Measurements from ENCODE around the gene DLL1. TPM values are rescaled to one million over a fixed set of nuclear protein-coding genes. Genes with fewer than 3 reads are reported as not detected.
A peak's percentile ranks its signal among the peaks of the same experiment; 100 is the strongest.

Gene DLL1
- polyA plus RNA-seq, 2 of the 4 experiments (the other 2 are of a cell fraction), result 0.05 to 0.15 TPM

DNA sequence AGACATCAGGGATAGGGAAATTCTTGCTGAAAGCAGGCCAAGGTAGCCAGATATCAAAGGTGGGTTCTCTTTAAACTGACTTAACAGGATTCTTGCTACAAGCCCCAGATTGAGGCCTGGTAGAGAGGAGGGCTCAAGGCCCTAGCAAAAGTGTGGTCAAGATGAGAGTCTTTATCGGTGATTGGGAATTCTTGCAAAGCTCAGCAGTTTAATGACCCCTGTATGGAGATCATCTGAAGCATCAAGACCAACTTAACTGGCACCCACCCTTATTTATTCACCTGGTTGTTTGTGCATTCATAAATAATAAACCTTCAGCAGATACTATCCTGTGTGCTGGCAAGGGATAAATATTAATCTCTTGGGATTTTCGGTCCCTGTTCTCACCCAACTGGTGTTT, 22.0 kb upstream of the DLL1 start:
- H3K4me1 ChIP-seq, result peaks cover 10% of the 10 kb centered on the region; the same call in 1 of the 3 replicates
- H3K4me2 ChIP-seq, result no peak overlapping the region
- ATAC-seq (no peak), FAIRE-seq (no peak), DNase-seq (ENCODE audit: low read depth in 1 of 2, low spot score in 1 of 2) (no peak)
- H3K9me3 ChIP-seq, result no peaks in the 10 kb centered on the region
- no peak overlapping the region for H3K27ac ChIP-seq
- POLR2A ChIA-PET, result no interaction called here
- CTCF ChIA-PET, result no interaction called here
- no peak overlapping the region for H3K4me3 ChIP-seq
- TF ChIP-seq RNF2 (IDR thresholded peaks at IDR 0.05; ENCODE audit: borderline replicate concordance, low read depth) (no peak), MAFK (IDR thresholded peaks at IDR 0.05; ENCODE audit: partially characterized antibody) (peak; percentile 47)
- 96% methylated on average over 2 of the region's 2 CpGs for WGBS (ENCODE audit: missing lambda C conversion rate)

DNA sequence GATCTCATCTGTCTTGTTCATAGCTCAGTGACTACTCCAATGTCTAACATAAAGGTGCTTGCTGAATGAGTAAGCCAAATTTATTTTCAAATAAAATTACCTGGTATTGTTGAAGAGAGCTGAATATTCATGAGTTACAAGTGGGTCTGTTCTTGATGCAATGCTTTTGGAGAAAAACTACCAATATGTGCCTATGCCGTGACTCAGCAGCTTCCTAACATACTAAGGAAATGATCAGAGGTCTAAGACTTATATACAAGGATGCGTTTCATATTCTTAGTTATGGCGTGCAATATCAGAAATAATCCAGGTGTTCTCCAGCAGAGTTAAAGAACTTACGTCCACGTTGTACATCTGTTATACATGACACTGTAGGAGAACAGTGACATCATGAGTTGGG, 20.8 kb upstream of the DLL1 start:
- POLR2A ChIA-PET, result no interaction called here
- Histone ChIP-seq H3K4me3 (no peak overlapping the region), H3K4me2 (no peak overlapping the region), H3K27ac (no peak overlapping the region), H3K9me3 (no peaks in the 10 kb centered on the region), H3K4me1 (peaks cover 10% of the 10 kb centered on the region; the same call in 1 of the 3 replicates)
- WGBS (ENCODE audit: missing lambda C conversion rate), result 90% methylated on average over 5 of the region's 5 CpGs
- no peak for ATAC-seq
- TF ChIP-seq NR3C1 (IDR thresholded peaks at IDR 0.05) (no peak), KDM5A (IDR thresholded peaks at IDR 0.05) (no peak), EP300 (IDR thresholded peaks at IDR 0.05) (no peak), ZFP36 (IDR thresholded peaks at IDR 0.05; ENCODE audit: borderline replicate concordance, partially characterized antibody) (no peak), RFX5 (IDR thresholded peaks at IDR 0.05) (no peak), ZC3H11A (IDR thresholded peaks at IDR 0.05) (no peak), MYC (IDR thresholded peaks at IDR 0.05; ENCODE audit: borderline replicate concordance, low read length) (no peak), EHMT2 (IDR thresholded peaks at IDR 0.05; ENCODE audit: low read depth) (no peak), RAD21 (conservative IDR thresholded peaks at IDR 0.05 in 1 of 2, IDR thresholded peaks at IDR 0.05 in 1 of 2) (no peak), HOXA7 (CRISPR knock-in tag; IDR thresholded peaks at IDR 0.05) (no peak), CHD4 (IDR thresholded peaks at IDR 0.05; ENCODE audit: borderline replicate concordance) (no peak), ZNF302 (CRISPR knock-in tag; IDR thresholded peaks at IDR 0.05) (no peak)
- TF ChIP-seq, protein P1, sequence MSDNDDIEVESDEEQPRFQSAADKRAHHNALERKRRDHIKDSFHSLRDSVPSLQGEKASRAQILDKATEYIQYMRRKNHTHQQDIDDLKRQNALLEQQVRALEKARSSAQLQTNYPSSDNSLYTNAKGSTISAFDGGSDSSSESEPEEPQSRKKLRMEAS (IDR thresholded peaks at IDR 0.05), result no peak
- no peak for DNase-seq (ENCODE audit: low read depth in 1 of 2, low spot score in 1 of 2)
- CTCF ChIA-PET, result no interaction called here
- no peak for FAIRE-seq

DNA sequence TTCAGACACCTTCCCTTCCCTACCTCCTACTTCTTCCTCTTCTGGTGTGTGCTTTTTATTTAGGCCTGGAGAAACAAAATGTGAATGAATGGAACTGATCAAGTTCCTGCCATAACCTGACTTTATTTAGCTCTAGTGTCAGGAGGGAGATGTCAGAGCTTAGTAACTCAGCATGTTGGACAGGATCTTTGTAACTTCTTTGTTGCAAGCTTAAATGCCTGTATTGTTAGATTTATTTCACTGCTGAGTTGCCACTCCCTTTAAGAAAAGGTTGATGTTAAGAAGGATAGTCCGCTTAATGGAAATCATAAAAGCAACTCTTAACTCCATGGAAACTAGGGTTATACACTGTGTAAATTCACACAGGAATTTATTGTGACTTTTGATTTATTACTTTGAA, 17.9 kb upstream of the DLL1 start:
- no peak for ATAC-seq
- ChIA-PET CTCF (interaction anchor here (0.9 kb wide), 1 partner anchor 221 kb away, joined by 3 read pairs; no protein-coding TSS in a partner anchor), POLR2A (no interaction called here)
- no peak for FAIRE-seq
- 97% methylated on average over 1 of the region's 1 CpG for WGBS (ENCODE audit: missing lambda C conversion rate)
- H3K27ac ChIP-seq, result no peak overlapping the region
- H3K4me1 ChIP-seq, result peaks cover 13% of the 10 kb centered on the region; the same call in 1 of the 3 replicates
- peak overlapping the region; percentile 79; the same call in 1 of the 3 replicates for H3K4me2 ChIP-seq
- DNase-seq (ENCODE audit: low read depth in 1 of 2, low spot score in 1 of 2), result no peak
- no peak overlapping the region for H3K4me3 ChIP-seq
- no peaks in the 10 kb centered on the region for H3K9me3 ChIP-seq
- TF ChIP-seq HDAC2 (IDR thresholded peaks at IDR 0.05), result no peak
- TF ChIP-seq CHD2 (IDR thresholded peaks at IDR 0.05; ENCODE audit: low read length, partially characterized antibody), result no peak
- no peak for TF ChIP-seq PHF8 (IDR thresholded peaks at IDR 0.05; ENCODE audit: borderline replicate concordance, low read depth)
- TF ChIP-seq GATA3 (IDR thresholded peaks at IDR 0.05; ENCODE audit: borderline replicate concordance), result no peak
- no peak for TF ChIP-seq ESRRA (IDR thresholded peaks at IDR 0.05; ENCODE audit: borderline replicate concordance, low read length)
- TF ChIP-seq CEBPB (IDR thresholded peaks at IDR 0.05), result no peak
- TF ChIP-seq RFX5 (IDR thresholded peaks at IDR 0.05), result no peak
- TF ChIP-seq JUNB (IDR thresholded peaks at IDR 0.05), result no peak
- TF ChIP-seq ZNF302 (CRISPR knock-in tag; IDR thresholded peaks at IDR 0.05), result no peak
- no peak for TF ChIP-seq HOXB13 (CRISPR knock-in tag; IDR thresholded peaks at IDR 0.05; ENCODE audit: low read depth)
- TF ChIP-seq BHLHE40 (IDR thresholded peaks at IDR 0.05; ENCODE audit: low read depth, low read length), result no peak
- no peak for TF ChIP-seq MYC (IDR thresholded peaks at IDR 0.05; ENCODE audit: borderline replicate concordance, low read length)
- no peak for TF ChIP-seq CBX2 (IDR thresholded peaks at IDR 0.05; ENCODE audit: borderline replicate concordance, low read depth)
- TF ChIP-seq, protein P2, sequence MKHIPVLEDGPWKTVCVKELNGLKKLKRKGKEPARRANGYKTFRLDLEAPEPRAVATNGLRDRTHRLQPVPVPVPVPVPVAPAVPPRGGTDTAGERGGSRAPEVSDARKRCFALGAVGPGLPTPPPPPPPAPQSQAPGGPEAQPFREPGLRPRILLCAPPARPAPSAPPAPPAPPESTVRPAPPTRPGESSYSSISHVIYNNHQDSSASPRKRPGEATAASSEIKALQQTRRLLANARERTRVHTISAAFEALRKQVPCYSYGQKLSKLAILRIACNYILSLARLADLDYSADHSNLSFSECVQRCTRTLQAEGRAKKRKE (CRISPR knock-in tag; IDR thresholded peaks at IDR 0.05; ENCODE audit: low read depth), result no peak
- no peak for TF ChIP-seq MAZ (IDR thresholded peaks at IDR 0.05; ENCODE audit: borderline replicate concordance, low read depth, low read length)
- TF ChIP-seq EHF (CRISPR knock-in tag; IDR thresholded peaks at IDR 0.05), result no peak
- TF ChIP-seq SREBF2 (IDR thresholded peaks at IDR 0.05), result no peak
- TF ChIP-seq, protein P3, sequence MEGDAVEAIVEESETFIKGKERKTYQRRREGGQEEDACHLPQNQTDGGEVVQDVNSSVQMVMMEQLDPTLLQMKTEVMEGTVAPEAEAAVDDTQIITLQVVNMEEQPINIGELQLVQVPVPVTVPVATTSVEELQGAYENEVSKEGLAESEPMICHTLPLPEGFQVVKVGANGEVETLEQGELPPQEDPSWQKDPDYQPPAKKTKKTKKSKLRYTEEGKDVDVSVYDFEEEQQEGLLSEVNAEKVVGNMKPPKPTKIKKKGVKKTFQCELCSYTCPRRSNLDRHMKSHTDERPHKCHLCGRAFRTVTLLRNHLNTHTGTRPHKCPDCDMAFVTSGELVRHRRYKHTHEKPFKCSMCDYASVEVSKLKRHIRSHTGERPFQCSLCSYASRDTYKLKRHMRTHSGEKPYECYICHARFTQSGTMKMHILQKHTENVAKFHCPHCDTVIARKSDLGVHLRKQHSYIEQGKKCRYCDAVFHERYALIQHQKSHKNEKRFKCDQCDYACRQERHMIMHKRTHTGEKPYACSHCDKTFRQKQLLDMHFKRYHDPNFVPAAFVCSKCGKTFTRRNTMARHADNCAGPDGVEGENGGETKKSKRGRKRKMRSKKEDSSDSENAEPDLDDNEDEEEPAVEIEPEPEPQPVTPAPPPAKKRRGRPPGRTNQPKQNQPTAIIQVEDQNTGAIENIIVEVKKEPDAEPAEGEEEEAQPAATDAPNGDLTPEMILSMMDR (IDR thresholded peaks at IDR 0.05), result no peak
